Heart left ventricle (tissue), 13 donors: ENCODE measurements around the gene ZNF101.

ENCODE experiments used
- CTCF ChIP-seq, 12 donors: fragments of 200-600 bp; sonication (generic) in 4 of 12; IDR thresholded peaks; one replicate each; pipeline versions ENCODE4 v1.5.0 to v1.8.0; 2018 to 2022; ENCODE audit warnings: antibody characterized with exemption in 12 of 12, mild to moderate bottlenecking in 5 of 12
- POLR2A ChIP-seq, 2 donors: fragments of 450-650 bp; IDR thresholded peaks; one replicate each; pipeline ENCODE4 v1.6.1; 2017; ENCODE audit warnings: antibody characterized with exemption in 2 of 2, mild to moderate bottlenecking in 2 of 2, moderate library complexity in 2 of 2
- donor health status: ischemic (EF 13 %, LVEDD 7.1; RV severe dilation, severe dysfunction).
- donor health status: DM: no; HTN: yes; CAD: no.
- donor health status: DM: no; HTN: no; CAD: no.
- donor health status: ischemic (EF 25% LVEDD 6.9; RV normal size, moderate dysfunction).
- donor health status: ischemic (EF 25% LVEDD 5.7; RV mildly dilated, moderate dysfunction).
- donor health status: ischemic (EF 35%, LVEDD 5.7; RV mildly dilated, moderate dysfunction).
- donor health status: nonischemic (EF 11% LVEDD 7.7; RV severe dilation, severe dysfunction).
- donor health status: DM: yes; HTN: yes; CAD: no.
- donor health status: PGD.
- donor health status: ischemic (EF 29% LVEDD 5.4; RV normal size, mild dysfunction).
- donor health status: nonischemic (EF 23%, LVEDD 6.1; RV moderate dilation, normal function).

- TF ChIP-seq CTCF (IDR thresholded peaks at IDR 0.05) (no peak), POLR2A (IDR thresholded peaks at IDR 0.05) (no peak)
These were observed 31.5 kb upstream of the ZNF101 start for GRCh38 chr19:19637186-19637522.
